NCI-H1930 (cell line): ENCODE data around the gene ABCA2.

ENCODE experiments used
- DNase-seq, 2 experiments: peaks; one replicate each; lab custom pipeline; 2025; lab: John Stamatoyannopoulos, UW

Gene ABCA2

GRCh38 chr9:136997371-136997770, 30.7 kb downstream of the ABCA2 start:
- DNase-seq = no peak

- DNase-seq = peak in 1 of 2 experiments; percentile 30
Measured at GRCh38 chr9:136996361-136997292, 31.4 kb downstream of the ABCA2 start, which contains the start of gene CLIC3. Gene CLIC3, minus strand, starts transcription at chr9:136996568. Its CDS starts 25 bp downstream, at chr9:136996543.

- DNase-seq = no peak
Measured at GRCh38 chr9:136995772-136996311, 32.2 kb downstream of the ABCA2 start.

- no peak for DNase-seq
Measured at GRCh38 chr9:136995362-136995761, 32.7 kb downstream of the ABCA2 start.

- no peak for DNase-seq
Measured at GRCh38 chr9:136994888-136995230, 33.2 kb downstream of the ABCA2 start.

GRCh38 chr9:136994180-136994887, 33.7 kb downstream of the ABCA2 start:
- no peak for DNase-seq

- no peak for DNase-seq
Measured at GRCh38 chr9:136992819-136993369, 35.1 kb downstream of the ABCA2 start.

- DNase-seq = peak; percentile 74 to 81
Measured at GRCh38 chr9:136991993-136992818, 35.8 kb downstream of the ABCA2 start, which contains the start of gene PAXX. Gene PAXX, plus strand, starts transcription at chr9:136992422. Its CDS starts 22 bp downstream, at chr9:136992444.

GRCh38 chr9:136990242-136990911, 37.7 kb downstream of the ABCA2 start:
- no peak for DNase-seq

- no peak for DNase-seq
Measured at GRCh38 chr9:136988872-136989271, 39.2 kb downstream of the ABCA2 start.

- DNase-seq = no peak
Measured at GRCh38 chr9:136985853-136986252, 42.2 kb downstream of the ABCA2 start.

GRCh38 chr9:136985027-136985602, 42.9 kb downstream of the ABCA2 start:
- DNase-seq = no peak

GRCh38 chr9:136984464-136985026, 43.5 kb downstream of the ABCA2 start:
- DNase-seq = no peak

GRCh38 chr9:136983656-136984314, 44.3 kb downstream of the ABCA2 start:
- DNase-seq = no peak

- no peak for DNase-seq
Measured at GRCh38 chr9:136983167-136983566, 44.9 kb downstream of the ABCA2 start.

GRCh38 chr9:136982232-136983051, 45.6 kb downstream of the ABCA2 start, which contains the start of gene LCNL1:
Gene LCNL1, plus strand, starts transcription at chr9:136982993. Its CDS starts 594 bp downstream, at chr9:136983587.
- no peak for DNase-seq

GRCh38 chr9:136981588-136982231, 46.3 kb downstream of the ABCA2 start:
- no peak for DNase-seq
